Peyer's patch (tissue), 4 donors: ENCODE results near the gene TEKT5. TPM values are rescaled to one million over a fixed set of nuclear protein-coding genes. Genes with fewer than 3 reads are reported as not detected.

Source experiments
- DNase-seq, 3 donors: peaks; one replicate each; pipeline ENCODE4 v3.0.0-alpha.2; 2017 to 2019
- H3K27ac ChIP-seq, 4 donors: fragments of 200-600 bp; sonication (generic); one replicate each; pipeline ENCODE4 v1.5.1; 2016 to 2019
- H3K27me3 ChIP-seq, 2 donors: fragments of 200-600 bp; sonication (generic); one replicate each; pipeline ENCODE4 v1.5.1; 2019
- H3K36me3 ChIP-seq, 3 donors: fragments of 200-600 bp; sonication (generic); one replicate each; pipeline ENCODE4 v1.5.1; 2016 to 2019
- H3K4me1 ChIP-seq, 4 donors: fragments of 200-600 bp; sonication (generic); one replicate each; pipeline ENCODE4 v1.5.1; 2016 to 2019
- H3K4me3 ChIP-seq, 4 donors: fragments of 200-600 bp; sonication (generic); 1 replicate in 3 of 4; 2 replicates in 1 of 4; pipeline ENCODE4 v1.5.1; 2016 to 2019; ENCODE audit warnings: mild to moderate bottlenecking in 1 of 4
- H3K9me3 ChIP-seq, 4 donors: fragments of 200-600 bp; sonication (generic); one replicate each; pipeline ENCODE4 v1.5.1; 2016 to 2019; ENCODE audit warnings: mild to moderate bottlenecking in 1 of 4
- CTCF ChIP-seq, 6 experiments: fragments of 450-650 bp in 4 of 6; fragments of 200-600 bp in 2 of 6; sonication (generic) in 1 of 6; IDR thresholded peaks; one replicate each; pipeline ENCODE4 v1.5.1; 2017 to 2019; ENCODE audit warnings: antibody characterized with exemption in 6 of 6, mild to moderate bottlenecking in 3 of 6, moderate library complexity in 1 of 6
- POLR2A ChIP-seq, 2 donors: fragments of 450-650 bp; IDR thresholded peaks; one replicate each; pipeline ENCODE4 v1.5.1; 2017; ENCODE audit warnings: antibody characterized with exemption in 2 of 2, mild to moderate bottlenecking in 2 of 2, moderate library complexity in 2 of 2
- total RNA-seq, 4 donors: library from RNA; depleted of rRNA; stranded (reverse); fragments of >200 nt; gene quantifications; one replicate each; pipeline ENCODE4 v1.1.0, GENCODE V29; 2016

Gene TEKT5
- total RNA-seq, 4 donors from 2014 or later, result 2.0 TPM; not detected in 3

- DNase-seq, result no peak
- TF ChIP-seq CTCF (IDR thresholded peaks at IDR 0.05), result no peak
- TF ChIP-seq POLR2A (IDR thresholded peaks at IDR 0.05), result no peak
- Histone ChIP-seq H3K9me3 (no peaks in the 10 kb centered on the region), H3K27me3 (no peaks in the 10 kb centered on the region), H3K4me3 (no peak overlapping the region), H3K27ac (no peak overlapping the region), H3K4me1 (no peaks in the 10 kb centered on the region), H3K36me3 (no peaks in the 10 kb centered on the region)
Observed at GRCh38 chr16:10693889-10694288, 841 bp downstream of the TEKT5 start.

- H3K36me3 ChIP-seq, result no peaks in the 10 kb centered on the region
- H3K4me3 ChIP-seq, result no peak overlapping the region
- TF ChIP-seq POLR2A (IDR thresholded peaks at IDR 0.05), result no peak
- TF ChIP-seq CTCF (IDR thresholded peaks at IDR 0.05), result no peak
- no peak for DNase-seq
- no peaks in the 10 kb centered on the region for H3K27me3 ChIP-seq
- H3K9me3 ChIP-seq, result no peaks in the 10 kb centered on the region
- no peaks in the 10 kb centered on the region for H3K4me1 ChIP-seq
- no peak overlapping the region for H3K27ac ChIP-seq
Observed at GRCh38 chr16:10692470-10692869, 2.3 kb downstream of the TEKT5 start.

GRCh38 chr16:10688726-10689125, 6.0 kb downstream of the TEKT5 start:
- H3K9me3 ChIP-seq, result no peaks in the 10 kb centered on the region
- H3K36me3 ChIP-seq, result no peaks in the 10 kb centered on the region
- no peak for DNase-seq
- no peak for TF ChIP-seq POLR2A (IDR thresholded peaks at IDR 0.05)
- H3K27me3 ChIP-seq, result no peaks in the 10 kb centered on the region
- no peaks in the 10 kb centered on the region for H3K4me1 ChIP-seq
- no peak overlapping the region for H3K4me3 ChIP-seq
- H3K27ac ChIP-seq, result no peak overlapping the region

GRCh38 chr16:10688291-10688690, 6.4 kb downstream of the TEKT5 start:
- Histone ChIP-seq H3K36me3 (no peaks in the 10 kb centered on the region), H3K9me3 (no peaks in the 10 kb centered on the region), H3K4me3 (no peak overlapping the region), H3K27ac (no peak overlapping the region), H3K4me1 (no peaks in the 10 kb centered on the region), H3K27me3 (no peaks in the 10 kb centered on the region)
- no peak for TF ChIP-seq CTCF (IDR thresholded peaks at IDR 0.05)
- TF ChIP-seq POLR2A (IDR thresholded peaks at IDR 0.05), result no peak
- no peak for DNase-seq

GRCh38 chr16:10685709-10686108, 9.0 kb downstream of the TEKT5 start:
- Histone ChIP-seq H3K27me3 (no peaks in the 10 kb centered on the region), H3K27ac (no peak overlapping the region), H3K4me1 (no peaks in the 10 kb centered on the region), H3K4me3 (no peak overlapping the region), H3K36me3 (no peaks in the 10 kb centered on the region), H3K9me3 (no peaks in the 10 kb centered on the region)
- TF ChIP-seq CTCF (IDR thresholded peaks at IDR 0.05), result no peak
- no peak for DNase-seq

GRCh38 chr16:10684511-10685151, 10.1 kb downstream of the TEKT5 start:
- Histone ChIP-seq H3K36me3 (no peaks in the 10 kb centered on the region), H3K4me3 (no peak overlapping the region), H3K27ac (no peak overlapping the region), H3K9me3 (no peaks in the 10 kb centered on the region), H3K4me1 (no peaks in the 10 kb centered on the region), H3K27me3 (no peaks in the 10 kb centered on the region)
- no peak for DNase-seq
- no peak for TF ChIP-seq POLR2A (IDR thresholded peaks at IDR 0.05)
- TF ChIP-seq CTCF (IDR thresholded peaks at IDR 0.05), result no peak
